NCI-H1436 (cell line): Measurements from ENCODE around the gene MKI67.

Experiments used
- DNase-seq: peaks from one replicate; lab custom pipeline; 2025; lab: John Stamatoyannopoulos, UW

Gene MKI67

GRCh38 chr10:128081222-128081621 lies 45.0 kb downstream of the MKI67 start:
- DNase-seq = no peak

- DNase-seq = no peak
These were observed 45.6 kb downstream of the MKI67 start for GRCh38 chr10:128080641-128081040.

GRCh38 chr10:128080231-128080630 lies 46.0 kb downstream of the MKI67 start:
- no peak for DNase-seq

- no peak for DNase-seq
These were observed 47.9 kb downstream of the MKI67 start for GRCh38 chr10:128078136-128078969.

GRCh38 chr10:128077155-128077875 lies 48.9 kb downstream of the MKI67 start:
- no peak for DNase-seq

GRCh38 chr10:128074589-128074988 lies 51.6 kb downstream of the MKI67 start:
- DNase-seq = no peak

GRCh38 chr10:128073890-128074289 lies 52.3 kb downstream of the MKI67 start:
- no peak for DNase-seq

- DNase-seq = no peak
These were observed 53.1 kb downstream of the MKI67 start for GRCh38 chr10:128072941-128073645.

GRCh38 chr10:128072046-128072445 lies 54.2 kb downstream of the MKI67 start:
- no peak for DNase-seq

- no peak for DNase-seq
These were observed 54.8 kb downstream of the MKI67 start for GRCh38 chr10:128071417-128071782.

- DNase-seq = no peak
These were observed 55.4 kb downstream of the MKI67 start for GRCh38 chr10:128070721-128071416.

- no peak for DNase-seq
These were observed 56.1 kb downstream of the MKI67 start for GRCh38 chr10:128070161-128070560.

- peak; percentile 77 for DNase-seq
These were observed 56.7 kb downstream of the MKI67 start for GRCh38 chr10:128069351-128070051.

GRCh38 chr10:128068398-128069285 lies 57.6 kb downstream of the MKI67 start:
- no peak for DNase-seq

- no peak for DNase-seq
These were observed 58.4 kb downstream of the MKI67 start for GRCh38 chr10:128067691-128068397.

- no peak for DNase-seq
These were observed 59.3 kb downstream of the MKI67 start for GRCh38 chr10:128066870-128067382.

GRCh38 chr10:128065881-128066534 lies 60.2 kb downstream of the MKI67 start:
- DNase-seq = no peak

GRCh38 chr10:128064970-128065580 lies 61.1 kb downstream of the MKI67 start:
- no peak for DNase-seq
